CD14-positive monocyte (primary cell): ENCODE measurements around the gene MTRFR. TPM values are rescaled to one million over a fixed set of nuclear protein-coding genes. Genes with fewer than 3 reads are reported as not detected.
"Not testable (repeated sequence)": the region's sequence is repeated elsewhere in the genome, so short reads cannot be mapped to it uniquely, and the experiment has no call there.

Experiments used
- DNase-seq, 3 donors: peaks; one replicate each; pipeline ENCODE4 v3.0.0-alpha.2; 2011 to 2022
- H2AFZ ChIP-seq: 2 replicates; pipeline ENCODE4 v1.6.0; 2012; ENCODE audit warnings: mild to moderate bottlenecking, low read depth, low read length, inconsistent platforms; ENCODE audit not compliant: insufficient read depth, poor library complexity, severe bottlenecking
- H3K27ac ChIP-seq, 2 donors: 1 replicate in 1 of 2; 2 replicates in 1 of 2; pipeline ENCODE4 v1.5.1; 2012 to 2013; ENCODE audit warnings: low read length in 2 of 2, control low read depth in 1 of 2, inconsistent platforms in 1 of 2, low read depth in 1 of 2, mild to moderate bottlenecking in 1 of 2
- H3K27me3 ChIP-seq, 2 donors: one replicate each; pipeline versions ENCODE4 v1.6.0 to v1.6.1; 2011 to 2013; ENCODE audit warnings: low read length in 2 of 2; ENCODE audit not compliant: control insufficient read depth in 2 of 2, insufficient read depth in 2 of 2
- H3K36me3 ChIP-seq, 2 donors: replicated peaks in 1 of 2; 1 replicate in 1 of 2; 2 replicates in 1 of 2; pipeline versions ENCODE4 v1.5.1 to v1.6.1; 2012 to 2013; ENCODE audit warnings: low read length in 2 of 2, control low read depth in 1 of 2, inconsistent platforms in 1 of 2, mild to moderate bottlenecking in 1 of 2; ENCODE audit not compliant: insufficient read depth in 2 of 2, control insufficient read depth in 1 of 2
- H3K4me1 ChIP-seq, 2 donors: 1 replicate in 1 of 2; 2 replicates in 1 of 2; pipeline versions ENCODE4 v1.5.1 to v1.6.1; 2012 to 2013; ENCODE audit warnings: low read length in 2 of 2, control low read depth in 1 of 2, inconsistent platforms in 1 of 2, mild to moderate bottlenecking in 1 of 2, moderate library complexity in 1 of 2; ENCODE audit not compliant: insufficient read depth in 2 of 2, control insufficient read depth in 1 of 2
- H3K4me2 ChIP-seq: replicated peaks from 2 replicates; pipeline ENCODE3; 2012; ENCODE audit warnings: low read length, moderate library complexity, mild to moderate bottlenecking; ENCODE audit not compliant: poor library complexity, severe bottlenecking; ENCODE audit errors: extremely low read depth
- H3K4me3 ChIP-seq, 3 experiments: fragments of 200-600 bp in 1 of 3; sonication (generic) in 1 of 3; replicated peaks in 1 of 3; 1 replicate in 2 of 3; 2 replicates in 1 of 3; pipeline ENCODE4 v1.5.1; 2011 to 2013; ENCODE audit warnings: low read length in 3 of 3, mild to moderate bottlenecking in 3 of 3, control low read depth in 2 of 3, low read depth in 2 of 3, inconsistent platforms in 1 of 3, moderate library complexity in 1 of 3
- H3K79me2 ChIP-seq: 2 replicates; pipeline ENCODE4 v1.6.0; 2012; ENCODE audit warnings: mild to moderate bottlenecking, control low read depth, inconsistent platforms, low read length, moderate library complexity; ENCODE audit not compliant: insufficient read depth
- H3K9ac ChIP-seq: 2 replicates; pipeline ENCODE4 v1.6.0; 2017; ENCODE audit warnings: low read length, mild to moderate bottlenecking; ENCODE audit not compliant: insufficient read depth, poor library complexity, severe bottlenecking
- H3K9me3 ChIP-seq, 2 donors: replicated peaks in 1 of 2; 1 replicate in 1 of 2; 2 replicates in 1 of 2; pipeline versions ENCODE4 v1.5.1 to v1.6.1; 2012 to 2013; ENCODE audit warnings: low read length in 2 of 2, control low read depth in 1 of 2; ENCODE audit not compliant: control insufficient read depth in 1 of 2, insufficient read depth in 1 of 2
- H4K20me1 ChIP-seq: 2 replicates; pipeline ENCODE4 v1.6.0; 2012; ENCODE audit warnings: mild to moderate bottlenecking, low read length, control low read depth, moderate library complexity; ENCODE audit not compliant: insufficient read depth
- H3K27ac Mint-ChIP-seq, 7 donors: one replicate each; pipeline ENCODE4 v1.8.0; 2020; ENCODE audit warnings: mild to moderate bottlenecking in 7 of 7, mixed read lengths in 7 of 7, moderate library complexity in 6 of 7, inconsistent platforms in 2 of 7
- H3K27me3 Mint-ChIP-seq, 3 donors: one replicate each; pipeline ENCODE4 v1.8.0; 2021 to 2022; ENCODE audit warnings: low read depth in 3 of 3, mild to moderate bottlenecking in 3 of 3, mixed read lengths in 3 of 3, moderate library complexity in 3 of 3, inconsistent platforms in 1 of 3
- H3K36me3 Mint-ChIP-seq, 2 donors: one replicate each; pipeline ENCODE4 v1.8.0; 2020; ENCODE audit warnings: mixed read lengths in 2 of 2, inconsistent platforms in 1 of 2, mild to moderate bottlenecking in 1 of 2
- H3K4me1 Mint-ChIP-seq: one replicate; pipeline ENCODE4 v1.8.0; 2020; ENCODE audit warnings: mild to moderate bottlenecking, mixed read lengths
- H3K4me3 Mint-ChIP-seq, 2 donors: one replicate each; pipeline ENCODE4 v1.8.0; 2020; ENCODE audit warnings: mild to moderate bottlenecking in 2 of 2, mixed read lengths in 2 of 2, moderate library complexity in 1 of 2
- H3K9me3 Mint-ChIP-seq, 7 donors: one replicate each; pipeline ENCODE4 v1.8.0; 2020 to 2022; ENCODE audit warnings: mixed read lengths in 7 of 7, mild to moderate bottlenecking in 6 of 7, moderate library complexity in 6 of 7, inconsistent platforms in 2 of 7
- CTCF ChIP-seq: fragments of 200-600 bp; IDR thresholded peaks from one replicate; pipeline ENCODE4 v1.8.0; 2022; ENCODE audit warnings: antibody characterized with exemption, mild to moderate bottlenecking
- WGBS: methylation state at CpG from one replicate; pipeline ENCODE4 v1.1.5; 2013; ENCODE audit warnings: missing lambda C conversion rate; ENCODE audit not compliant: insufficient coverage; 5-methylcytosine and 5-hydroxymethylcytosine counted together
- intact Hi-C, 2 donors: fragments of 100-400 bp; cut with micrococcal nuclease; formaldehyde crosslinking; loops; one replicate each; pipeline versions ENCODE4 v1.15.0 to v1.15.1; 2023
- polyA plus RNA-seq, 3 donors: library from polyadenylated mRNA; depleted of rRNA in 1 of 3; unstranded in 2 of 3; stranded (reverse) in 1 of 3; fragments of 300-500 nt in 2 of 3; fragments of >200 nt in 1 of 3; fragmentation: Illumina TruSeq in 2 of 3; gene quantifications; 1 replicate in 2 of 3; 2 replicates in 1 of 3; pipeline ENCODE4 v1.2.3, GENCODE V29; 2012 to 2021

MTRFR gene
- polyA plus RNA-seq, 3 donors = 1.7 to 2.1 (median 1.7) TPM

- Histone ChIP-seq H3K9me3 (no peaks in the 10 kb centered on the region), H3K9ac (no peak overlapping the region), H3K4me2 (no peak overlapping the region), H3K36me3 (peaks cover 64 to 91% of the 10 kb centered on the region in 2 donors), H3K27me3 (no peaks in the 10 kb centered on the region), H3K79me2 (no peaks in the 10 kb centered on the region), H3K4me1 (no peaks in the 10 kb centered on the region), H4K20me1 (no peaks in the 10 kb centered on the region), H3K27ac (no peak overlapping the region), H3K4me3 (no peak overlapping the region), H2AFZ (no peak overlapping the region)
- intact Hi-C loops = no loop called here
- H3K27ac Mint-ChIP-seq = peak overlapping the region in 1 of 7 donors; percentile 5
- peaks cover 56 to 94% of the 10 kb centered on the region in 2 donors for H3K36me3 Mint-ChIP-seq
- H3K4me1 Mint-ChIP-seq = no peaks in the 10 kb centered on the region
- H3K9me3 Mint-ChIP-seq = no peaks in the 10 kb centered on the region
- no CpG with 5 or more reads among the region's 3 CpGs for WGBS
- H3K27me3 Mint-ChIP-seq = peaks cover 0 to 2% (median 0%) of the 10 kb centered on the region in 3 donors
- no peak for DNase-seq
- H3K4me3 Mint-ChIP-seq = no peak overlapping the region
- no peak for TF ChIP-seq CTCF
These were observed 33.3 kb upstream of the MTRFR start for GRCh38 chr12:123199936-123200335.

- no peak overlapping the region for H3K4me3 Mint-ChIP-seq
These were observed 32.8 kb upstream of the MTRFR start for GRCh38 chr12:123200414-123200813.

GRCh38 chr12:123206794-123207193, 26.4 kb upstream of the MTRFR start:
- H3K27ac ChIP-seq, H3K9me3 ChIP-seq, H2AFZ ChIP-seq, H3K4me1 ChIP-seq, H3K27me3 ChIP-seq, H3K4me2 ChIP-seq, H3K9me3 Mint-ChIP-seq, H3K4me1 Mint-ChIP-seq, H3K4me3 Mint-ChIP-seq, H3K79me2 ChIP-seq, H3K27me3 Mint-ChIP-seq, H3K4me3 ChIP-seq, intact Hi-C loops, H3K27ac Mint-ChIP-seq, H3K9ac ChIP-seq, DNase-seq, H4K20me1 ChIP-seq: not testable (repeated sequence)
- WGBS = 100% methylated on average over 2 of the region's 3 CpGs
- H3K36me3 Mint-ChIP-seq = peaks cover 66 to 80% of the 10 kb centered on the region in 2 donors
- H3K36me3 ChIP-seq = peaks cover 80 to 86% of the 10 kb centered on the region in 2 donors

More at GRCh38 chr12:123200414-123200813, 32.8 kb upstream of the MTRFR start:
- Mint-ChIP-seq H3K36me3 (peaks cover 58 to 93% of the 10 kb centered on the region in 2 donors), H3K4me1 (no peaks in the 10 kb centered on the region), H3K27ac (peak overlapping the region in 2 of 7 donors; percentile 5 to 16), H3K27me3 (peaks cover 0 to 2% (median 0%) of the 10 kb centered on the region in 3 donors), H3K9me3 (no peaks in the 10 kb centered on the region)
- TF ChIP-seq CTCF = no peak
- DNase-seq = no peak
- H3K27ac ChIP-seq = no peak overlapping the region
- no peak overlapping the region for H3K4me3 ChIP-seq
- H3K79me2 ChIP-seq = no peaks in the 10 kb centered on the region
- H3K9me3 ChIP-seq = no peaks in the 10 kb centered on the region
- H3K9ac ChIP-seq = no peak overlapping the region
- no peaks in the 10 kb centered on the region for H4K20me1 ChIP-seq
- no CpG with 5 or more reads among the region's 7 CpGs for WGBS
- peaks cover 65 to 91% of the 10 kb centered on the region in 2 donors for H3K36me3 ChIP-seq
- H2AFZ ChIP-seq = no peak overlapping the region
- no peaks in the 10 kb centered on the region for H3K27me3 ChIP-seq
- intact Hi-C loops = no loop called here
- H3K4me1 ChIP-seq = no peaks in the 10 kb centered on the region
- H3K4me2 ChIP-seq = no peak overlapping the region
